ENCODE data around the gene CACNA1C. TPM values are rescaled to one million over a fixed set of nuclear protein-coding genes. Genes with fewer than 3 reads are reported as not detected.

CACNA1C gene
- polyA plus RNA-seq, 2 donors, result 2.1 to 2.5 TPM

GRCh38 chr12:2619136-2619535 lies 566.3 kb downstream of the CACNA1C start:
- no peak overlapping the region for H3K27ac ChIP-seq (ENCODE audit: low read depth in 2 of 2, low read length in 1 of 2)
- no peaks in the 10 kb centered on the region for H3K36me3 ChIP-seq (ENCODE audit: control insufficient read depth in 2 of 2, insufficient read depth in 2 of 2, low read length in 1 of 2)
- no peaks in the 10 kb centered on the region for H3K9me3 ChIP-seq (ENCODE audit: control insufficient read depth in 2 of 2, insufficient read depth in 1 of 2, low read depth in 1 of 2, low read length in 1 of 2)
- H3K4me3 ChIP-seq (ENCODE audit: low read depth in 1 of 2, low read length in 2 of 2), result no peak overlapping the region
- WGBS, 2 donors, result 90 to 92% methylated on average over 5 of the region's 5 CpGs
- H3K27me3 ChIP-seq (ENCODE audit: control insufficient read depth in 1 of 2, insufficient read depth in 2 of 2, low read length in 2 of 2), result no peaks in the 10 kb centered on the region
- no peaks in the 10 kb centered on the region for H3K4me1 ChIP-seq (ENCODE audit: control insufficient read depth in 2 of 2, insufficient read depth in 2 of 2, low read length in 1 of 2)

GRCh38 chr12:2622460-2622859 lies 569.7 kb downstream of the CACNA1C start:
- Histone ChIP-seq H3K9me3 (ENCODE audit: control insufficient read depth in 2 of 2, insufficient read depth in 1 of 2, low read depth in 1 of 2, low read length in 1 of 2) (no peaks in the 10 kb centered on the region), H3K4me3 (ENCODE audit: low read depth in 1 of 2, low read length in 2 of 2) (no peak overlapping the region), H3K4me1 (ENCODE audit: control insufficient read depth in 2 of 2, insufficient read depth in 2 of 2, low read length in 1 of 2) (no peaks in the 10 kb centered on the region), H3K36me3 (ENCODE audit: control insufficient read depth in 2 of 2, insufficient read depth in 2 of 2, low read length in 1 of 2) (no peaks in the 10 kb centered on the region), H3K27me3 (ENCODE audit: control insufficient read depth in 1 of 2, insufficient read depth in 2 of 2, low read length in 2 of 2) (no peaks in the 10 kb centered on the region), H3K27ac (ENCODE audit: low read depth in 2 of 2, low read length in 1 of 2) (no peak overlapping the region)
- WGBS, 2 donors, result 85 to 87% methylated on average over 6 of the region's 6 CpGs

DNA sequence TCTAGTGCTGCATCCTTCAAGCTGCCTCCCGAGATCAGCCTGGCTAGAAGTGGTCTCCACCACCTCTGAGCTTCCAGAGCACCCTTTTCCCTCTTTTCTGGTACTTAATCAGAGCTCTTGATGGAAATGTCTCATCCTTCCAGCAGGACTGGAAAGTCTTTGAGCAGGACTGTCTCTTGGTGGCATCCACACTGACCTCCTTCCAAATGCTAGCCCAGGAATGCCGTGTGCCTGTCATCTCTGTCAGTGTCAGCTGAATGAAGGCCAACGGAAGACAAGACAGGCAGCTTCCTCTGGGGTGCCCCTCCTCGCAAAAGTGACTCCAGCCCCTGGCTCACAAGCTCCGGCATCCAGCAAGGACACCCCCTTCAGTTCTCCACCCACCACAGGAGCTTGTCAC lies 570.7 kb downstream of the CACNA1C start:
- Histone ChIP-seq H3K36me3 (ENCODE audit: control insufficient read depth in 2 of 2, insufficient read depth in 2 of 2, low read length in 1 of 2) (peaks cover 0 to 2% of the 10 kb centered on the region in 2 donors), H3K27me3 (ENCODE audit: control insufficient read depth in 1 of 2, insufficient read depth in 2 of 2, low read length in 2 of 2) (no peaks in the 10 kb centered on the region), H3K9me3 (ENCODE audit: control insufficient read depth in 2 of 2, insufficient read depth in 1 of 2, low read depth in 1 of 2, low read length in 1 of 2) (no peaks in the 10 kb centered on the region), H3K27ac (ENCODE audit: low read depth in 2 of 2, low read length in 1 of 2) (no peak overlapping the region), H3K4me3 (ENCODE audit: low read depth in 1 of 2, low read length in 2 of 2) (no peak overlapping the region), H3K4me1 (ENCODE audit: control insufficient read depth in 2 of 2, insufficient read depth in 2 of 2, low read length in 1 of 2) (no peaks in the 10 kb centered on the region)
- 71 to 79% methylated on average over 5 of the region's 5 CpGs for WGBS, 2 donors

DNA sequence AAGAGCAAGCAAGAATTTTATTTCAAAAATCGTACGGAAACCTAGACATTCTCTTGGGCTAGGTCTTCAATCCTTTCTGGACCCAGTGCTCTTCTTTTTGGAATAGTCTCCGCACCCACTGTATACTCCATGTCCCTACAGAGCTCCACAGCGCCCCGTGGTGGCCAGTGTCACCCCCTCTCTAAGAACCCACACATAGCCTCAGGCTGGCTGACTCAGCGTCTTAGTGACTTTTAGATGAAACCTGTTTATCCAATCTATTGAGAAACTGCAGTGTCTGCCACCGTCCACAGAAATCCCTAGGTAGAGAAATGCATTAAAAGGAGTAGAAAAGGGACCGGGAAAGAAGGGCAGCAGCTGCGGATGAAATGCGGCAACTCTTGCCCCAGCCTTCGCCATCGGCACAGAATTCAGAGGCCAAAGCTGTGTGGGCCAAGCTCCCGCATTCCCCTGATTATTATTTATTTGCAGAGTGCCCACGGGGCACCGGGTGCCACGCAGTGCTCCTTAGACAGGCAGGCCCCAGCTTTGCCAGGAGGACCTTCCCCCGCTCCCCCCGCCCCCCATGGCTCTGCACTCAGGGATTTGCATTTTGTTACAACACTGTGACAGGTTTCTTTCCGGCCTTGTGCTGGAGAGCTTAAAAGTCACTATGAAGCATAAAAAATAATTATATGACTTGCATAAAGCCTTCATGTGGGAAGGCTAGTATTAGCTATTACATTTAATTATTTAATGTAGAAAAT lies 571.9 kb downstream of the CACNA1C start:
- Histone ChIP-seq H3K9me3 (ENCODE audit: control insufficient read depth in 2 of 2, insufficient read depth in 1 of 2, low read depth in 1 of 2, low read length in 1 of 2) (no peaks in the 10 kb centered on the region), H3K4me3 (ENCODE audit: low read depth in 1 of 2, low read length in 2 of 2) (no peak overlapping the region), H3K4me1 (ENCODE audit: control insufficient read depth in 2 of 2, insufficient read depth in 2 of 2, low read length in 1 of 2) (no peaks in the 10 kb centered on the region), H3K27me3 (ENCODE audit: control insufficient read depth in 1 of 2, insufficient read depth in 2 of 2, low read length in 2 of 2) (no peaks in the 10 kb centered on the region), H3K36me3 (ENCODE audit: control insufficient read depth in 2 of 2, insufficient read depth in 2 of 2, low read length in 1 of 2) (peaks cover 0 to 2% of the 10 kb centered on the region in 2 donors), H3K27ac (ENCODE audit: low read depth in 2 of 2, low read length in 1 of 2) (no peak overlapping the region)
- 54 to 60% methylated on average over 19 of the region's 19 CpGs for WGBS, 2 donors

GRCh38 chr12:2625289-2625612 lies 572.5 kb downstream of the CACNA1C start:
- Histone ChIP-seq H3K4me3 (ENCODE audit: low read depth in 1 of 2, low read length in 2 of 2) (no peak overlapping the region), H3K36me3 (ENCODE audit: control insufficient read depth in 2 of 2, insufficient read depth in 2 of 2, low read length in 1 of 2) (peaks cover 0 to 2% of the 10 kb centered on the region in 2 donors), H3K4me1 (ENCODE audit: control insufficient read depth in 2 of 2, insufficient read depth in 2 of 2, low read length in 1 of 2) (no peaks in the 10 kb centered on the region), H3K27ac (ENCODE audit: low read depth in 2 of 2, low read length in 1 of 2) (no peak overlapping the region), H3K27me3 (ENCODE audit: control insufficient read depth in 1 of 2, insufficient read depth in 2 of 2, low read length in 2 of 2) (no peaks in the 10 kb centered on the region), H3K9me3 (ENCODE audit: control insufficient read depth in 2 of 2, insufficient read depth in 1 of 2, low read depth in 1 of 2, low read length in 1 of 2) (no peaks in the 10 kb centered on the region)
- 53 to 59% methylated on average over 13 of the region's 13 CpGs for WGBS, 2 donors

- no peaks in the 10 kb centered on the region for H3K9me3 ChIP-seq (ENCODE audit: control insufficient read depth in 2 of 2, insufficient read depth in 1 of 2, low read depth in 1 of 2, low read length in 1 of 2)
- peaks cover 0 to 2% of the 10 kb centered on the region in 2 donors for H3K36me3 ChIP-seq (ENCODE audit: control insufficient read depth in 2 of 2, insufficient read depth in 2 of 2, low read length in 1 of 2)
- H3K4me1 ChIP-seq (ENCODE audit: control insufficient read depth in 2 of 2, insufficient read depth in 2 of 2, low read length in 1 of 2), result no peaks in the 10 kb centered on the region
- H3K27ac ChIP-seq (ENCODE audit: low read depth in 2 of 2, low read length in 1 of 2), result no peak overlapping the region
- no peak overlapping the region for H3K4me3 ChIP-seq (ENCODE audit: low read depth in 1 of 2, low read length in 2 of 2)
- no peaks in the 10 kb centered on the region for H3K27me3 ChIP-seq (ENCODE audit: control insufficient read depth in 1 of 2, insufficient read depth in 2 of 2, low read length in 2 of 2)
- WGBS, 2 donors, result 66 to 69% methylated on average over 15 of the region's 15 CpGs
Observed at GRCh38 chr12:2627076-2627834, 574.5 kb downstream of the CACNA1C start.

- Histone ChIP-seq H3K36me3 (ENCODE audit: control insufficient read depth in 2 of 2, insufficient read depth in 2 of 2, low read length in 1 of 2) (peaks cover 0 to 2% of the 10 kb centered on the region in 2 donors), H3K4me1 (ENCODE audit: control insufficient read depth in 2 of 2, insufficient read depth in 2 of 2, low read length in 1 of 2) (no peaks in the 10 kb centered on the region), H3K27me3 (ENCODE audit: control insufficient read depth in 1 of 2, insufficient read depth in 2 of 2, low read length in 2 of 2) (no peaks in the 10 kb centered on the region), H3K9me3 (ENCODE audit: control insufficient read depth in 2 of 2, insufficient read depth in 1 of 2, low read depth in 1 of 2, low read length in 1 of 2) (no peaks in the 10 kb centered on the region), H3K27ac (ENCODE audit: low read depth in 2 of 2, low read length in 1 of 2) (no peak overlapping the region), H3K4me3 (ENCODE audit: low read depth in 1 of 2, low read length in 2 of 2) (no peak overlapping the region)
- WGBS, 2 donors, result 59 to 63% methylated on average over 11 of the region's 11 CpGs
Observed at GRCh38 chr12:2627835-2628191, 575.0 kb downstream of the CACNA1C start.

DNA sequence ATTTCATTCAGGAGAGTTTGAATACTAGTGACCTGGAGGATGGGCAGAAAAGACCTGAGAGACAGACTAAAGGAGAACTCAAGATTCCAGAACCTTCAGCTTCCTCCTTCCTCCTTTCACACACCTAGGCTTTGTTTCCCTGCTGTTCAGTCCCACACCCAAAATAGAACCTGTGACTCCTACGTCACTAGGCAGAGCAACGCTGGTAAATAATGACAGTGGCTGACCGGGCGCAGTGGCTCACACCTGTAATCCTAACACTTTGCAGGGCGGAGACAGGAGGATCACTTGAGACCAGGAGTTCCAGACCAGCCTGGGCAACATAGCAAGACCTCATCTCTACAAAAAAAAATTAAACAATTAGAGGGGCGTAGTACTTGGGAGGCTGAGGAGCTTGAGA lies 575.6 kb downstream of the CACNA1C start:
- 80 to 81% methylated on average over 6 of the region's 6 CpGs for WGBS, 2 donors
- Histone ChIP-seq H3K36me3 (ENCODE audit: control insufficient read depth in 2 of 2, insufficient read depth in 2 of 2, low read length in 1 of 2) (peaks cover 0 to 2% of the 10 kb centered on the region in 2 donors), H3K9me3 (ENCODE audit: control insufficient read depth in 2 of 2, insufficient read depth in 1 of 2, low read depth in 1 of 2, low read length in 1 of 2) (no peaks in the 10 kb centered on the region), H3K4me1 (ENCODE audit: control insufficient read depth in 2 of 2, insufficient read depth in 2 of 2, low read length in 1 of 2) (no peaks in the 10 kb centered on the region), H3K27ac (ENCODE audit: low read depth in 2 of 2, low read length in 1 of 2) (no peak overlapping the region), H3K4me3 (ENCODE audit: low read depth in 1 of 2, low read length in 2 of 2) (no peak overlapping the region), H3K27me3 (ENCODE audit: control insufficient read depth in 1 of 2, insufficient read depth in 2 of 2, low read length in 2 of 2) (no peaks in the 10 kb centered on the region)

DNA sequence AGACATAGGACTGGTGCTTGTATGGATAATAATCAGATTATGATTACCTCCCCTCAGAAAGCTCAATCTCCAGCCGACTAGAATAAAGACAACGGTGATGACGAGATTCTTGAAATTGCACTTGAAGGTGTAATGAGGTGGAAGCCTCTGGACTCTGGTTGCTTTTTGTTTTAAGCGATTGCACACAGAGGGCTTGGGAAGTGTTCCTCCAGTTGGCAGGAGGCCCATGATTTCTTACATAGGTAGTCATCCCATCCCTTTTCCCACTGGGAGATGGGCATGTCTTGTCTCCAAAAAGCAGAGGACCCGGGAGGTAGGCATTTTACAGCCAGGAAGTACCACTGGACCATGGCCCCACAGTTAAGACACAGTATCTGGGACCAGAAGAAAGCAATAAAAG lies 576.3 kb downstream of the CACNA1C start:
- H3K9me3 ChIP-seq (ENCODE audit: control insufficient read depth in 2 of 2, insufficient read depth in 1 of 2, low read depth in 1 of 2, low read length in 1 of 2), result no peaks in the 10 kb centered on the region
- no peak overlapping the region for H3K4me3 ChIP-seq (ENCODE audit: low read depth in 1 of 2, low read length in 2 of 2)
- H3K36me3 ChIP-seq (ENCODE audit: control insufficient read depth in 2 of 2, insufficient read depth in 2 of 2, low read length in 1 of 2), result peaks cover 0 to 2% of the 10 kb centered on the region in 2 donors
- no peaks in the 10 kb centered on the region for H3K4me1 ChIP-seq (ENCODE audit: control insufficient read depth in 2 of 2, insufficient read depth in 2 of 2, low read length in 1 of 2)
- no peaks in the 10 kb centered on the region for H3K27me3 ChIP-seq (ENCODE audit: control insufficient read depth in 1 of 2, insufficient read depth in 2 of 2, low read length in 2 of 2)
- WGBS, 2 donors, result 88 to 89% methylated on average over 5 of the region's 5 CpGs
- no peak overlapping the region for H3K27ac ChIP-seq (ENCODE audit: low read depth in 2 of 2, low read length in 1 of 2)

Measured in esophagus (tissue), 2 donors.